ACC112 (cell line): ENCODE measurements around the gene LONRF2.
"Not testable (repeated sequence)": the region's sequence is repeated elsewhere in the genome, so short reads cannot be mapped to it uniquely, and the experiment has no call there.

Experiments
- H2AFZ ChIP-seq: fragments of 200-600 bp; sonication (generic); one replicate; pipeline ENCODE4 v1.6.0; 2017; ENCODE audit warnings: antibody characterized with exemption, low read length; ENCODE audit not compliant: unreplicated experiment
- H3K27ac ChIP-seq: fragments of 200-600 bp; sonication (generic); 2 replicates; pipeline ENCODE4 v1.5.1; 2014; ENCODE audit warnings: low read depth, mild to moderate bottlenecking, antibody characterized with exemption, low read length, moderate library complexity
- H3K27me3 ChIP-seq: fragments of 200-600 bp; sonication (generic); 2 replicates; pipeline ENCODE4 v1.6.1; 2014; ENCODE audit warnings: mild to moderate bottlenecking, antibody characterized with exemption, low read length, moderate library complexity, mixed read lengths; ENCODE audit not compliant: insufficient read depth
- H3K36me3 ChIP-seq: fragments of 200-600 bp; sonication (generic); 2 replicates; pipeline ENCODE4 v1.6.1; 2016; ENCODE audit warnings: mild to moderate bottlenecking, antibody characterized with exemption, low read length, moderate library complexity, mixed read lengths; ENCODE audit not compliant: insufficient read depth
- H3K4me1 ChIP-seq: fragments of 200-600 bp; sonication (generic); one replicate; pipeline ENCODE4 v1.6.1; 2016; ENCODE audit warnings: low read length, mixed read lengths; ENCODE audit not compliant: insufficient read depth, unreplicated experiment, control insufficient read depth
- H3K4me3 ChIP-seq: fragments of 200-600 bp; sonication (generic); 2 replicates; pipeline ENCODE4 v1.5.1; 2014; ENCODE audit warnings: mild to moderate bottlenecking, low read depth, low read length
- H3K79me2 ChIP-seq: fragments of 200-600 bp; sonication (generic); one replicate; pipeline ENCODE4 v1.6.0; 2016; ENCODE audit warnings: low read length; ENCODE audit not compliant: control insufficient read depth, unreplicated experiment, insufficient read depth

The LONRF2 gene

DNA sequence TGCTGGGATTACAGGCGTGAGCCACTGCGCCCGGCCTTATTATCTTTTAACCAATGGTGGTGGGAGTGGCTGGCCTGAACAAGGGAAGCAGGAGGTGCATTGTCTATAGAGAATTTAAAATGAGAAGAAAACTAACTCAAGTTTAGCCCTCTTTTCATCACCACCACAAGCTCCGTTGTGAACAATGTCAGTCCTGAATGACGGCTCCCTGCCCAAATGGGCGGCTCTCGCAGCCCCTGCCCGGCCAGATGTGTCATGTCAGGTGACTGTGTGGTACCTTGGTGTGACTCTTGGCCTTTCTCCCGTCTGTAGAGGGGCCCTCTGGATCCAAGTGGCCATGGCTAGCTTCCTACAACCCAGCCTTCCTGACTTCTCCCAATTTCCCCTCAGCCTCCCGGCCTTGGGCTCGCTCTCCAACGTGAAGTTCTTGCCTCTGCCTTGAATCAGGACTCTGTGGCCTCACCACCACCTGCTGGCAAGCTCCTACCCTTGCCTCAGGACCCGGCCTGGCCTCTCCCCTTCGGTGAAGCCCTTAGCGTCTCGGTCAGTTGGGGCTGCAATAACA lies 67.6 kb downstream of the LONRF2 start:
- H3K4me3 ChIP-seq, result no peak overlapping the region
- H3K79me2 ChIP-seq, result no peaks in the 10 kb centered on the region
- 0 out of 2 replicates have a peak, but pooled peaks cover 11% of the 10 kb centered on the region for H3K27me3 ChIP-seq
- H3K36me3 ChIP-seq, result no peaks in the 10 kb centered on the region
- no peak overlapping the region for H3K27ac ChIP-seq
- H2AFZ ChIP-seq, result no peak overlapping the region
- H3K4me1 ChIP-seq, result no peaks in the 10 kb centered on the region

DNA sequence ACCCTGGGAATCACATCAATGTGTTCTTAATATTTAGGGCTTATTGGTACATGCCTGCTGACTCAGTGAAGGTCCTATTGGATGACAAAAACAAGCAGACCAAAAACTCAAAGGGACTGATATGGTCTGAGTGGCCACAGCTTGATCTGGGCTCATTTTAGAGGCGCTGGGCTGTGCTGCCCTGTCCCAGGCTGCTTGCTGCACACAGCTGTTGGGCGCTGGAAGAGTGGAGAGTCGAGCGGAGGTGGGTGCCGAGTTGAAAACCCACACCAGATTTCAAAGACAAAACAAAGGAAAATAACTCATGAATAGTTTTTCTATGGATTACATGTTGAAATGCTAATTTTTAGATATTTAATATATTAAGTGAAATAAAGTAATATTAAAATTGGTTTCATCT lies 68.5 kb downstream of the LONRF2 start:
- no peak overlapping the region for H2AFZ ChIP-seq
- 0 out of 2 replicates have a peak, but pooled peaks cover 12% of the 10 kb centered on the region for H3K27me3 ChIP-seq
- H3K27ac ChIP-seq, result no peak overlapping the region
- no peak overlapping the region for H3K4me3 ChIP-seq
- H3K36me3 ChIP-seq, result no peaks in the 10 kb centered on the region
- H3K79me2 ChIP-seq, result no peaks in the 10 kb centered on the region
- no peaks in the 10 kb centered on the region for H3K4me1 ChIP-seq

DNA sequence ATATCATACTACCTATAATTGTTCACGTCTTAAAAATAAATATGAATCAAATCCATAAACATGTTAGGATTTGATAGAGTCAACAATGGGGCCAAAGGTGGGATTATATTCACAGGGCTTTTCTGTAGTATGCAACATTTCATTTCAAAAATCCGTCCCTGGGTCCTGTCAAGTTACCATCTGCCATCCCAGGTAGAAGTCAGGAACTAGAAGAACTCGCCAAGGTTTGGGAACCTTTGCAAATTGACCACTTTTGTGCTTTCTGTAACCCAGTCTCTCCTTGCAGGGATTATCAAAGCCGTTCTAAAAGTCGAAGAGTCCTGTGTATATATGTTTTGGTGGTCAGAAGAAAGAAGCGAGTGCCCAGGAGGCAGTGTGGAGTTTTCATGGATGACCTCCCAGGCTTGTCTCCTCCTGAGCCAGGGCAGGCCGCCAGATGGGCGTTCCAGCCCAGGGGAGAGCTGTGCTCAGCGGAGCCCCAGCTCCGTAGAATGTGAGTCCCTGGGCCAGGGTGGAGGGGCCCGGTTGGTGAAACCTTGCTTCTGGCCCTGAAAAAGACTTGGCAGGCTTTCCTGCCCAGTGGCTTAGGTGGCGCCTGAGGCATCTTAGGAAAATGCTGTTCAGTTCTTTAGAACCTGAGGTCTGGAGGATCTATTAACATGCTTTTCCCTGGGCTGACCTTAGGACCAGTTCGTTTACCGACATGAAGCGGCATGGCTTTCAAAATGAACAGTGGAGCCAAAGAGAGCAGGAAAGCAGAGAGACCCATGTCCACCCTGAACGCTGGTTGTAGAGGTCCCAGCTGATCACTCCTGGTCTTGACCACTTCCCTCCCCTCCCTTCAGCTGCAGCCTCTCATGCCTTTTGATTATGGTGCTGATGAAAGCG lies 69.2 kb downstream of the LONRF2 start:
- Histone ChIP-seq H3K36me3 (no peaks in the 10 kb centered on the region), H3K27ac (no peak overlapping the region), H3K79me2 (no peaks in the 10 kb centered on the region), H3K27me3 (0 out of 2 replicates have a peak, but pooled peaks cover 12% of the 10 kb centered on the region), H3K4me3 (no peak overlapping the region), H2AFZ (no peak overlapping the region), H3K4me1 (no peaks in the 10 kb centered on the region)

GRCh38 chr2:100250645-100251044 lies 71.7 kb downstream of the LONRF2 start:
- Histone ChIP-seq H3K27ac (no peak overlapping the region), H3K4me3 (no peak overlapping the region), H2AFZ (no peak overlapping the region), H3K27me3 (0 out of 2 replicates have a peak, but pooled peaks cover 12% of the 10 kb centered on the region), H3K36me3 (no peaks in the 10 kb centered on the region), H3K79me2 (no peaks in the 10 kb centered on the region), H3K4me1 (no peaks in the 10 kb centered on the region)

- Histone ChIP-seq H3K4me3 (no peak overlapping the region), H2AFZ (no peak overlapping the region), H3K36me3 (no peaks in the 10 kb centered on the region), H3K79me2 (no peaks in the 10 kb centered on the region), H3K27me3 (0 out of 2 replicates have a peak, but pooled peaks cover 8% of the 10 kb centered on the region), H3K4me1 (no peaks in the 10 kb centered on the region), H3K27ac (no peak overlapping the region)
Measured at GRCh38 chr2:100248971-100249370, 73.3 kb downstream of the LONRF2 start.

DNA sequence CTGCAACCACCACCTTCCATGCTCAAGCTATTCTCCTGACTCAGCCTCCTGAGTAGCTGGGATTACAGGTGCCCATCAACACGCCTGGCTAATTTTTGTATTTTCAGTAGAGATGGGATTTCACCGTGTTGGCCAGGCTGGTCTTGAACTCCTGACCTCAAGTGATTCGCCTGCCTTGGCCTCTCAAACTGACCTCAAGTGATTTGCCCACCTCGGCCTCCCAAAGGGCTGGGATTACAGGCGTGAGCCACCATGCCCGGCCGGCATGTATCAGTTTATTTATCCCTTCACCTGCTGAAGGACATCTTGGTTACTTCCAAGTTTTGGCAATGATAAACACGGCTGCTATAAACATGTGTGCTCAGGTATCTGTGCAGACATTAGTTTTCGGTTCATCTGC lies 73.7 kb downstream of the LONRF2 start:
- H3K27me3 ChIP-seq, H3K4me3 ChIP-seq, H3K36me3 ChIP-seq, H3K4me1 ChIP-seq, H3K27ac ChIP-seq, H2AFZ ChIP-seq, H3K79me2 ChIP-seq: not testable (repeated sequence)

DNA sequence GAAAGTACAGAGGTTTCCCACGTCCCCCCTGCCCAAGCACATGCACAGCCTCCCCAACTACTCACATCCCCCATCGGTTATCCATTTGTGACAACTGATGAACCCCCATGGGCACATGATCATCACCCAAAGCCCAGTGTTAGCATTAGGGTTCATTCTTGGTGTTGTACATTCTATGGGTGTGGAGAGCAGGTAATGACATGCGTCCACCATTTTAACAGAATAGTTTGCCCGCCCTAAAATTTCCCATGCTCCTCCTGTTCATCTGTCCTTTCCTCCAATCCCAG lies 74.3 kb downstream of the LONRF2 start:
- Histone ChIP-seq H3K4me3 (no peak overlapping the region), H3K27me3 (0 out of 2 replicates have a peak, but pooled peaks cover 8% of the 10 kb centered on the region), H2AFZ (no peak overlapping the region), H3K79me2 (no peaks in the 10 kb centered on the region), H3K4me1 (no peaks in the 10 kb centered on the region), H3K27ac (no peak overlapping the region), H3K36me3 (no peaks in the 10 kb centered on the region)

- H3K36me3 ChIP-seq, result no peaks in the 10 kb centered on the region
- H3K4me1 ChIP-seq, result no peaks in the 10 kb centered on the region
- no peak overlapping the region for H3K4me3 ChIP-seq
- no peaks in the 10 kb centered on the region for H3K79me2 ChIP-seq
- H3K27ac ChIP-seq, result no peak overlapping the region
- H2AFZ ChIP-seq, result no peak overlapping the region
- 0 out of 2 replicates have a peak, but pooled peaks cover 8% of the 10 kb centered on the region for H3K27me3 ChIP-seq
Measured at GRCh38 chr2:100247256-100248043, 74.9 kb downstream of the LONRF2 start.

GRCh38 chr2:100246163-100247145 lies 75.8 kb downstream of the LONRF2 start:
- H2AFZ ChIP-seq, result no peak overlapping the region
- H3K27me3 ChIP-seq, result 0 out of 2 replicates have a peak, but pooled peaks cover 8% of the 10 kb centered on the region
- H3K4me1 ChIP-seq, result no peaks in the 10 kb centered on the region
- no peaks in the 10 kb centered on the region for H3K79me2 ChIP-seq
- no peaks in the 10 kb centered on the region for H3K36me3 ChIP-seq
- no peak overlapping the region for H3K4me3 ChIP-seq
- no peak overlapping the region for H3K27ac ChIP-seq

DNA sequence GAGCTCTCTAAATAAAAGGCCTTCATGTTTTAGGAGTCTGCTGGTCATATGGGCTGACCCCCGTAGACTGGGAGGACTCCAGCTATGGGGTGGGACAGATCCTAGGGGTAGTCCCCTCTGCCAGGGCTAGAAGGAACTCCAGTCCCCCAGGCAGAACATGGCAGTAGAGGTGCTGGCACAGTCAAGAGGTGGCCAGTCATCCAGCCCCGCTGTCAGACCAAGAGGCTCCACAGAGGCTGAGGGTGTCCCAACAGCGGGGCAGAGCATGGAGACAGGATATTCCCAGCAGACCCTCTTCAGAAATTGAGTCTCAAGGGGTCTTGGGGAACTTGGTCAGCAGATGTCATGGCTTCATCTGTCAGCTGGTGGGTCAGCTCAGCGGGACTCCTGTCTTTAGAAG lies 76.6 kb downstream of the LONRF2 start:
- no peaks in the 10 kb centered on the region for H3K36me3 ChIP-seq
- no peaks in the 10 kb centered on the region for H3K4me1 ChIP-seq
- no peak overlapping the region for H3K4me3 ChIP-seq
- no peak overlapping the region for H2AFZ ChIP-seq
- H3K79me2 ChIP-seq, result no peaks in the 10 kb centered on the region
- H3K27ac ChIP-seq, result no peak overlapping the region
- H3K27me3 ChIP-seq, result 0 out of 2 replicates have a peak, but pooled peaks cover 8% of the 10 kb centered on the region
